MCF 10A (cell line): ENCODE measurements around the gene MARS1. TPM values are rescaled to one million over a fixed set of nuclear protein-coding genes. Genes with fewer than 3 reads are reported as not detected.

Experiments used
- BruUV-seq: library from RNA; stranded (reverse); fragments of 400-500 nt; replicated peaks from 2 replicates; lab custom pipeline; 2021; lab: Mats Ljungman, UMichigan
- CTCF ChIA-PET: fragments of 300-600 bp; sonication (Branson Sonifier 250); formaldehyde crosslinking; extraction: SDS; loops from one replicate; lab custom pipeline; 2021; ENCODE audit warnings: antibody characterized with exemption, inconsistent platforms; lab: Yijun Ruan, JAX
- POLR2A ChIA-PET: fragments of 300-600, 350-650 bp; sonication (Branson Sonifier 250); formaldehyde crosslinking; extraction: SDS; loops from one replicate; lab custom pipeline; 2020; ENCODE audit warnings: antibody characterized with exemption, inconsistent platforms; lab: Yijun Ruan, JAX
- DNase-seq: peaks from one replicate; pipeline ENCODE4 v3.0.0-alpha.2; 2018; ENCODE audit not compliant: unreplicated experiment
- H3K27ac Mint-ChIP-seq: one replicate; pipeline ENCODE4 v1.8.0; 2022; ENCODE audit warnings: mild to moderate bottlenecking, low read depth, mixed read lengths; ENCODE audit not compliant: unreplicated experiment
- H3K27me3 Mint-ChIP-seq: one replicate; pipeline ENCODE4 v1.8.0; 2022; ENCODE audit warnings: mixed read lengths; ENCODE audit not compliant: insufficient read depth, unreplicated experiment
- H3K36me3 Mint-ChIP-seq: one replicate; pipeline ENCODE4 v1.8.0; 2022; ENCODE audit warnings: mild to moderate bottlenecking, moderate library complexity, mixed read lengths; ENCODE audit not compliant: insufficient read depth, unreplicated experiment
- H3K4me1 Mint-ChIP-seq: one replicate; pipeline ENCODE4 v1.8.0; 2022; ENCODE audit warnings: mixed read lengths; ENCODE audit not compliant: insufficient read depth, unreplicated experiment
- H3K4me3 Mint-ChIP-seq: one replicate; pipeline ENCODE4 v1.8.0; 2022; ENCODE audit warnings: mild to moderate bottlenecking, moderate library complexity, mixed read lengths; ENCODE audit not compliant: unreplicated experiment
- H3K9me3 Mint-ChIP-seq: one replicate; pipeline ENCODE4 v1.8.0; 2022; ENCODE audit warnings: mixed read lengths; ENCODE audit not compliant: unreplicated experiment
- intact Hi-C: fragments of 100-400 bp; cut with micrococcal nuclease; formaldehyde crosslinking; loops from 2 replicates; pipeline ENCODE4 v1.14.1; 2022
- total RNA-seq: library from RNA; stranded (reverse); gene quantifications from 2 replicates; pipeline ENCODE4 v1.2.3, GENCODE V29; 2022
- TF ChIP-seq, protein P1 (sequence below): fragments of 200-600 bp; IDR thresholded peaks from one replicate; pipeline ENCODE4 v1.8.0; 2022; ENCODE audit warnings: antibody characterized with exemption, mild to moderate bottlenecking; ENCODE audit not compliant: unreplicated experiment

MARS1 gene
- total RNA-seq, 1 experiment from 2014 or later, result 762 TPM

DNA sequence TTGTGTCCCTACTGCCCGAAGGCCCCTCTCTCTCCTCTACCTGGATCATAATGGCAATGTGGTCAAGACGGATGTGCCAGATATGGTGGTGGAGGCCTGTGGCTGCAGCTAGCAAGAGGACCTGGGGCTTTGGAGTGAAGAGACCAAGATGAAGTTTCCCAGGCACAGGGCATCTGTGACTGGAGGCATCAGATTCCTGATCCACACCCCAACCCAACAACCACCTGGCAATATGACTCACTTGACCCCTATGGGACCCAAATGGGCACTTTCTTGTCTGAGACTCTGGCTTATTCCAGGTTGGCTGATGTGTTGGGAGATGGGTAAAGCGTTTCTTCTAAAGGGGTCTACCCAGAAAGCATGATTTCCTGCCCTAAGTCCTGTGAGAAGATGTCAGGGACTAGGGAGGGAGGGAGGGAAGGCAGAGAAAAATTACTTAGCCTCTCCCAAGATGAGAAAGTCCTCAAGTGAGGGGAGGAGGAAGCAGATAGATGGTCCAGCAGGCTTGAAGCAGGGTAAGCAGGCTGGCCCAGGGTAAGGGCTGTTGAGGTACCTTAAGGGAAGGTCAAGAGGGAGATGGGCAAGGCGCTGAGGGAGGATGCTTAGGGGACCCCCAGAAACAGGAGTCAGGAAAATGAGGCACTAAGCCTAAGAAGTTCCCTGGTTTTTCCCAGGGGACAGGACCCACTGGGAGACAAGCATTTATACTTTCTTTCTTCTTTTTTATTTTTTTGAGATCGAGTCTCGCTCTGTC is 31.0 kb upstream of the MARS1 start:
- Mint-ChIP-seq H3K27ac (peak overlapping the region; percentile 51), H3K36me3 (peaks cover 5% of the 10 kb centered on the region), H3K9me3 (no peaks in the 10 kb centered on the region), H3K27me3 (peaks cover 15% of the 10 kb centered on the region), H3K4me3 (no peak overlapping the region), H3K4me1 (peaks cover 48% of the 10 kb centered on the region)
- peak; percentile 9 for DNase-seq
- BruUV-seq, result no TSS peak
- CTCF ChIA-PET, result interaction anchor here (0.5 to 9.6 kb wide), 19 partner anchors 12 to 281 kb away, joined by 3 to 178 read pairs (median 5); partner anchors contain the start of gene STAC3
- POLR2A ChIA-PET, result interaction anchor here (0.7 to 2.3 kb wide), 3 partner anchors 8 to 62 kb away, joined by 3 to 7 read pairs (median 4); no protein-coding TSS in a partner anchor
- TF ChIP-seq, protein P1, sequence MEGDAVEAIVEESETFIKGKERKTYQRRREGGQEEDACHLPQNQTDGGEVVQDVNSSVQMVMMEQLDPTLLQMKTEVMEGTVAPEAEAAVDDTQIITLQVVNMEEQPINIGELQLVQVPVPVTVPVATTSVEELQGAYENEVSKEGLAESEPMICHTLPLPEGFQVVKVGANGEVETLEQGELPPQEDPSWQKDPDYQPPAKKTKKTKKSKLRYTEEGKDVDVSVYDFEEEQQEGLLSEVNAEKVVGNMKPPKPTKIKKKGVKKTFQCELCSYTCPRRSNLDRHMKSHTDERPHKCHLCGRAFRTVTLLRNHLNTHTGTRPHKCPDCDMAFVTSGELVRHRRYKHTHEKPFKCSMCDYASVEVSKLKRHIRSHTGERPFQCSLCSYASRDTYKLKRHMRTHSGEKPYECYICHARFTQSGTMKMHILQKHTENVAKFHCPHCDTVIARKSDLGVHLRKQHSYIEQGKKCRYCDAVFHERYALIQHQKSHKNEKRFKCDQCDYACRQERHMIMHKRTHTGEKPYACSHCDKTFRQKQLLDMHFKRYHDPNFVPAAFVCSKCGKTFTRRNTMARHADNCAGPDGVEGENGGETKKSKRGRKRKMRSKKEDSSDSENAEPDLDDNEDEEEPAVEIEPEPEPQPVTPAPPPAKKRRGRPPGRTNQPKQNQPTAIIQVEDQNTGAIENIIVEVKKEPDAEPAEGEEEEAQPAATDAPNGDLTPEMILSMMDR, result no peak
- intact Hi-C loops, result no loop called here

DNA sequence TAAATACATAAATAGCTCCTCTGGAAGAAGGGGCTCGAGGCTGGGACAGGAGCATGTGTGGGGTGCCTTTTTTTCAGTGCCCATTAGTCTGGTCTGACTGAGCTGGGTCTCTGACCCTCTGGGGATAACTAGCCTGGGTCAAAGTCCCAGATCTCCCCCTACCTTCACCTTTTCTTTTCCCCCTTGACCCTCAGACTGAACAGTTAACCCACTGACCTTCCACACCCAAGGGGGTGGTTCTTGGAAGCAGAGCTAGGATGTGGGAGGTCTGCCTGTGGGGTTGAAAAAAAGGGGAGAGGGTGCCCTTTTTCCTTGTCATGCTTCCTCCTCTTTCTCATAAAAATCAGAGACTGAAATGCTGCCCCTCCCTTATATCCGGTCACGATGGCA is 29.2 kb upstream of the MARS1 start:
- TSS peak; percentile 75 for BruUV-seq
- peak overlapping the region; percentile 66 for H3K27ac Mint-ChIP-seq
- peaks cover 22% of the 10 kb centered on the region for H3K27me3 Mint-ChIP-seq
- peaks cover 44% of the 10 kb centered on the region for H3K4me1 Mint-ChIP-seq
- TF ChIP-seq, protein P1, result no peak
- H3K9me3 Mint-ChIP-seq, result no peaks in the 10 kb centered on the region
- POLR2A ChIA-PET, result interaction anchor here (0.5 to 2.3 kb wide), 7 partner anchors 17 to 235 kb away, joined by 3 to 8 read pairs (median 4); partner anchors contain the start of gene OS9
- intact Hi-C loops, result loop anchor here (2.0 kb wide), 1 partner anchor 162 kb away; no protein-coding TSS in a partner anchor
- peak overlapping the region; percentile 95 for H3K4me3 Mint-ChIP-seq
- CTCF ChIA-PET, result interaction anchor here (0.5 to 9.6 kb wide), 62 partner anchors 10 to 1855 kb away, joined by 3 to 139 read pairs (median 4); partner anchors contain the start of genes B4GALNT1, MARS1 and SHMT2
- no peak for DNase-seq
- peaks cover 9% of the 10 kb centered on the region for H3K36me3 Mint-ChIP-seq

DNA sequence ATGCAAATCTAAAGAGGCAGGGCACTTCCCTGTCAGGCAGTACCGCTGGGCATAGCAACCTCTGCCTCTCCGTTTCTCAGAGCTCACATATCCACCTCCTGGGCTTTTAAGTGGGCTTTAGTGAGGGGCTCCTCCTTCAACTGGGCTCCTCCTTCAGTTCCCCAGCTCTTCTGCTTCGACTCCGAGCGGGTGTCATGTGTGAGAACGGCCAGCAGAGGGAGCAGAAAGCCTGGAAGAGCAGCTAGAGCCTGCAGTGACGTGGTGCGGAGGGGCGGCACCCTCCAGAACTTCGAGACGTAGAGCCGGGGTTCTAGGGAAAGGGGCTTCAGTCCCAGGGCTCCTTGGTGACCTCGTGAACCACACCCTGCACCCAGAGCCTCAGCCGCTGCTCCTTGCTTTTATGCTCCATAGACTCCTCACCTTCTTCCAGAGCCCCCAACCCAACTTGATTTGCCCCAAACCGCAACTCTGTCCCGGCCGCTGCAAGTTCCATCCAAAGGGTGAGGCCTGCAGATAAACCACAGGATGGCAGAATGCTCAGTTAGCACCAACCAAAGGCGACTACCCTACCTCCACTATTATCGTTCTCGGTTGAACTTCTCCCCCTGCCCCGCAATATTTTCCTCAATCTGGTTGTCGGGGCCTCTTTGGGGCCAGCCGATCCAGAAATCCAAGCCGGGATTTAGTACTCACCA is 28.7 kb upstream of the MARS1 start:
- TF ChIP-seq, protein P1, result peak; percentile 94
- H3K27me3 Mint-ChIP-seq, result peaks cover 27% of the 10 kb centered on the region

More for the DNA sequence above, 28.7 kb upstream of the MARS1 start:
- BruUV-seq, result no TSS peak
- intact Hi-C loops, result loop anchor here (2.0 kb wide), 1 partner anchor 162 kb away; no protein-coding TSS in a partner anchor
- POLR2A ChIA-PET, result interaction anchor here (0.6 to 2.3 kb wide), 7 partner anchors 17 to 235 kb away, joined by 3 to 8 read pairs (median 4); partner anchors contain the start of gene OS9
- Mint-ChIP-seq H3K27ac (peak overlapping the region; percentile 66), H3K4me1 (peaks cover 44% of the 10 kb centered on the region), H3K9me3 (no peaks in the 10 kb centered on the region), H3K36me3 (peaks cover 9% of the 10 kb centered on the region), H3K4me3 (peak overlapping the region; percentile 95)
- CTCF ChIA-PET, result interaction anchor here (0.5 to 9.6 kb wide), 59 partner anchors 10 to 1854 kb away, joined by 3 to 139 read pairs (median 4); partner anchors contain the start of genes B4GALNT1, MARS1 and SHMT2
- peak; percentile 90 for DNase-seq
